ENCODE measurements around the gene ARHGAP30.
A peak's percentile ranks its signal among the peaks of the same experiment; 100 is the strongest.
"Not testable (repeated sequence)": the region's sequence is repeated elsewhere in the genome, so short reads cannot be mapped to it uniquely, and the experiment has no call there.

ARHGAP30 gene

DNA sequence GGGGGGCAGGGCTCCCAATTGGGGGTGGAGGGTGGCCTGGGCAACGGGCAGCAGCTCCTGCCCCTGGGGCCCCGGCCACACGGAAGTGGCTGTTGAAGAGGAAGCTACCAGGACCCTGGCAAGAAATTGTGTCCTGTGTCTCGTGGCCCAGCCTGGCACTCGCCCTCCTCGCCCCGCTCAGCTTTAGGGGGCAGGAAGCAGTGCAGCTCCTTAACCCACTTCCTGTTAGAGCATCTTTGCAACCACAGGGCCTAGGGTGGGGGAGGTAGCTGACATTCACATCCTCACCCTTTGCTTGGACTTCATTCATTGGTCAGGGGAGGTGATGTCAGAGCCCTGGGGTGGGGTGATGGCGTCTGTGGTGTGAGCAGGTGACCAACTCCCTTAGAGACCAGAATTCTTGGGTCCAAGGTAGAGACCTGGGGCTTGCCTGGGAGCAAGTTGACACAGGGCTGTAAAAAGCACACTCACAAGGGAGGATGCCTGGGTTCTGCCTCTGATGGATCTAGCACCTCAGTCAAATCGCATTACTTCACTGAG is at the start of gene ARHGAP30:
ARHGAP30 (minus strand) TSS at position 161 of the 540 bp plus-strand sequence. CDS start 267 bp downstream, outside the sequence.
- peak; percentile 93 to 94 for DNase-seq

GRCh38 chr1:161117759-161118581 is 48.3 kb upstream of the ARHGAP30 start, which contains the start of the genes NIT1 and PFDN2:
NIT1 (plus strand) TSS chr1:161118105; CDS start chr1:161118177, 72 bp downstream.
PFDN2 (minus strand) TSS chr1:161118037; CDS start chr1:161118026, 11 bp downstream.
- peak; percentile 77 for DNase-seq

DNA sequence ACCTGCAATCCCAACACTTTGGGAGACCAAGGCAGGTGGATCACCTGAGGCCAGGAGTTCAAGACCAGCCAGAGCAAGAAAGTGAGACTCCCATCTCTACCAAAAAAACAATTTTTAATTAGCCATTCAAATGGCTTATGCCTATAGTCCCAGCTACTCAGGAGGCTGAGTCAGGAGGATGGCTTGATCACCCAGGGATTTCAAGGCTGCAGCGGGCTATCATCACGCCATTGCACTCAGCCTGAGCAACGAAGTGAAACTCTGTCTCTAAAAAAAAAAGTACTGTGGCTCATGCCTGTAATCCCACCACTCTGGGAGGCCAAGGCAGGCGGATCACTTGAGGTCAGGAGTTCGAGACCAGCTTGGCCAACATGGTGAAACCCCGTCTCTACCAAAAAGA is 46.3 kb upstream of the ARHGAP30 start:
- DNase-seq = not testable (repeated sequence)

DNA sequence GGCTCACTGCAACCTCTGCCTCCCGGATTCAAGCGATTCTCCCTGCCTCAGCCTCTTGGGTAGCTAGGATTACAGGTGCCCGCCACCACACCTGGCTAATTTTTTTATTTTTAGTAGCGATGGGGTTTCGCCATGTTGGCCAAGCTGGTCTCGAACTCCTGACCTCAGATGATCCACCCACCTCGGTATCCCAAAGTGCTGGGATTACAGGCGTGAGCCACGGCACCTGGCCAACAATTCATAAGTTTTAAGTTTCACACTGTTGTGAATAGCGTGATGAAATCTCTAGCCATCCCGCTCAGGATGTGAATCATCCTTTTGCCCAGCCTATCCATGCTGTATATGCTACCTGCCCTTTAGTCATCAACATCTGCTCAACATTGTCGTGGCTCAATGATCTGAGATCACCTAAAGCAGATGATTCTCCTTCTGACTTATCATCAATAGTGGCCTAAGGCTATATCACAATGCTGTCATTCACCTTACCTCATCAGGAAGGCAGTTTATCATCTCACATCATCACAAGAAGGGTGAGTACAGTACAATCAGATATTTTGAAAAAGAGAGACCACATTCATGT is 45.5 kb upstream of the ARHGAP30 start:
- DNase-seq = no peak

- no peak for DNase-seq
Measured at GRCh38 chr1:161114556-161114955, 44.9 kb upstream of the ARHGAP30 start.

DNA sequence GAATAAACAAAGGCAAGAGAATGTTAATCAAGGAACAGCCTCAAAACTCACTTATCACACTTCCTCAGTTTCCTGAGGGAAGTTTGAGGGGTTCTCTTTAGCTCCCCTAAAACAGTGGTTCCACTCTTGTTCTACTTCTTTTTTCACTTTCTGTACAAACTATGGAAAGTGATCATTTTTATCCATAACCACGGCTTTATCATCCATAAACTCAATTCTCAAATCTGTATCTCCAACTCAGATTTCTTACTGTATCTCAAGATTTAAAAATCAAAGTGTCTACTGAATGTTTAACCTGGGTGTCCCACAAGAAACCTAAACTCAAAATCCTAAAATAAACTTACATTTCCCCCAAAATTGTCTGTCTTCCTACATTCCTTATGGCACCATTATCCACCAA is 44.2 kb upstream of the ARHGAP30 start:
- no peak for DNase-seq

GRCh38 chr1:161111527-161111926 is 41.8 kb upstream of the ARHGAP30 start:
- DNase-seq = peak; percentile 49 to 51

DNA sequence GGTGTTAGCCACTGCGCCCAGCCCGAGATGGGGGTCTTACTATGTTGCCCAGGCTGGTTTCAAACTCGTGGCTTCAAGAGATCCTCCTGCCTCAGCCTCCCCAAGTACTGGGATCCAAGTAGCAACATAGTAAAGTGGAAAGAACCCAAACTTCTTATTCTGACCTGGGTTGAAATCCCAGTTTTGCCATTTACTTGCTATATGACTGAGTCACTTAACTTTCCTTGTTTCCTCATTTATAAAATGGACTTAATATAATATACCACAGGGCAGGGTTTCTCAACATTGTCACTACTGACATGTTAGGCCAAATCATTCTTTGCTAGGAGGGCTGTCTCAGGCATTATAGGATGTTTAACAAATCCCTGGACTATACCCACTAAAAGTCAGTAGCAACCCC is 41.4 kb upstream of the ARHGAP30 start:
- DNase-seq = no peak

- DNase-seq = no peak
Measured at GRCh38 chr1:161106431-161106830, 36.7 kb upstream of the ARHGAP30 start.

DNA sequence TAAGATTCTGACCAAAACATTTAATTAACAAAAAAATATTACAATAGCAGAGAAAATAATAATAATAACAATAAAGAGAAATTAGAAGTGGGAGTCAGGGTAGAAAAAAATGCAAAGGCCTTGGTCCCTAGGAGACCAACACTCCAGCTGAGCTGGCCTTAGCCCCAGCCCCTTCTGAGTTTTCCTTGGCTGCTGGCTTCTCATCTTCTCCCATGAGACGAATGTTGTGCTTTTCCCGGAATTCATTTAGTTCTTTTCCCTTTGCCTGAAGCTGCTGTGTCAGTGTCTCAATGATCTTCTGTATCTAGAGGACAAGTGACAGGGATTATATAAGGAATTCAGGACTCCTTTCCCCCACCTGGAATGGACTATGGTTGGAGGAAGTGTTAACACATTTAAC is 30.9 kb upstream of the ARHGAP30 start:
- DNase-seq = no peak

- DNase-seq = no peak
Measured at GRCh38 chr1:161099090-161099802, 29.6 kb upstream of the ARHGAP30 start.

- no peak for DNase-seq
Measured at GRCh38 chr1:161098210-161099068, 28.7 kb upstream of the ARHGAP30 start, which contains the start of gene KLHDC9. KLHDC9 (plus strand) TSS chr1:161098361; CDS start chr1:161098536, 175 bp downstream.

DNA sequence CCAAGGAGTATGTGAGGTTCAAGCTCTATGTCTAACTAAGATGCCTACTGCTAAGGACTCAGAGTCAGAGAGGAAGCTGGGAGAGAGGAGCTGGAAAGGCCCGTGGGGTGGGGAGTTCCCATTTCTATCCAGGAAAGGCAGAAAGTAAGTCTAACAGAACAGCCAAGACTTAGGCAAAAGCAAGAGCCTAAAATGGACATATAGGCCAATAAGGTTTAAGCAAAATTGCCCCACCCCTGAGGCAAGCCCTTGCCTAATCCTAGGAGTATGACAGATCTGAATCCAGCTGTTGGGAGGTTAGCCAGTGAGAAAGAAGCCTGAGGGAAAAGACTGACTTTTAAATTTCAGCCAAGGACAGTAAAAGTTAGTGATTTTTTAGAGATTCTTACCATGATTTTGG is 26.8 kb upstream of the ARHGAP30 start:
- no peak for DNase-seq

GRCh38 chr1:161096015-161096414 is 26.3 kb upstream of the ARHGAP30 start:
- DNase-seq = no peak

- no peak for DNase-seq
Measured at GRCh38 chr1:161095230-161095629, 25.5 kb upstream of the ARHGAP30 start.

DNA sequence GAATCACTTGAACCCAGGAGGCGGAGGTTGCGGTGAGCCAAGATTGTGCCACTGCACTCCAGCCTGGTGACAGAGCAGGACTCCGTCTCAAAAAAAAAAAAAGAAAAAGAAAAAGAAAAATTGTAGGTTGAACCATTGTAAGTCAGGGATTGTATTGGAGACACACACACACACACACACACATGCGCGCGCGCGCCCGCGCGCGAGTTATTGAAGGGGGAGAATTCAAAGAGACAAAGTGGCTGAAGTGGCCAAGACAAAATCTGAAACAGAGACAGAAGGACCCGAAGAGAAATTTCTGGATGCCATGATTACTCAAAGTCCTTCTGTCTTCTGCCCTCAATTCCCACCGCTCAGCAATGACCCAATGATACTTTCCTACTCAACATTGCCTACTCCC is 24.8 kb upstream of the ARHGAP30 start:
- no peak for DNase-seq

- DNase-seq = no peak
Measured at GRCh38 chr1:161092621-161093028, 22.9 kb upstream of the ARHGAP30 start.

GRCh38 chr1:161091796-161092507 is 22.3 kb upstream of the ARHGAP30 start:
- no peak for DNase-seq

GRCh38 chr1:161091093-161091492 is 21.4 kb upstream of the ARHGAP30 start:
- DNase-seq = no peak

- DNase-seq = no peak
Measured at GRCh38 chr1:161090617-161091016, 20.9 kb upstream of the ARHGAP30 start.

GRCh38 chr1:161089938-161090337 is 20.2 kb upstream of the ARHGAP30 start:
- DNase-seq = no peak
